GM21381 (cell line): ENCODE results near the gene PTGR3.

Source experiments
- ATAC-seq: cut with Tn5 transposase; IDR thresholded peaks from one replicate; pipeline ENCODE4 v1.9.1; 2021; ENCODE audit warnings: mild to moderate bottlenecking, moderate library complexity; ENCODE audit not compliant: unreplicated experiment

Gene PTGR3

GRCh38 chr18:75216212-75216910 is 7.4 kb upstream of the PTGR3 start:
- ATAC-seq = no peak

GRCh38 chr18:75215663-75216062 is 6.7 kb upstream of the PTGR3 start:
- ATAC-seq = no peak

- no peak for ATAC-seq
Observed at GRCh38 chr18:75214766-75215510, 6.0 kb upstream of the PTGR3 start.

GRCh38 chr18:75214332-75214690 is 5.4 kb upstream of the PTGR3 start:
- ATAC-seq = no peak

GRCh38 chr18:75213611-75214331 is 4.8 kb upstream of the PTGR3 start:
- ATAC-seq = no peak

- ATAC-seq = no peak
Observed at GRCh38 chr18:75212751-75213090, 3.8 kb upstream of the PTGR3 start.

- no peak for ATAC-seq
Observed at GRCh38 chr18:75211953-75212750, 3.2 kb upstream of the PTGR3 start.

- ATAC-seq = no peak
Observed at GRCh38 chr18:75211626-75211952, 2.6 kb upstream of the PTGR3 start.

- ATAC-seq = no peak
Observed at GRCh38 chr18:75211002-75211621, 2.2 kb upstream of the PTGR3 start.

- peak; percentile 24 for ATAC-seq
Observed at GRCh38 chr18:75210274-75211001, 1.5 kb upstream of the PTGR3 start, which contains the start of gene TSHZ1. Gene TSHZ1, plus strand, starts transcription at chr18:75210797. Its CDS starts 1,080 bp downstream, at chr18:75211877.

GRCh38 chr18:75209951-75210258 is 966 bp upstream of the PTGR3 start:
- no peak for ATAC-seq

- no peak for ATAC-seq
Observed at GRCh38 chr18:75208836-75209128, 157 bp downstream of the PTGR3 start.

GRCh38 chr18:75208155-75208835 is 644 bp downstream of the PTGR3 start:
- peak; percentile 14 for ATAC-seq

- ATAC-seq = no peak
Observed at GRCh38 chr18:75207310-75208154, 1.4 kb downstream of the PTGR3 start.

- ATAC-seq = no peak
Observed at GRCh38 chr18:75206452-75207309, 2.3 kb downstream of the PTGR3 start.

- no peak for ATAC-seq
Observed at GRCh38 chr18:75205514-75206132, 3.3 kb downstream of the PTGR3 start.

GRCh38 chr18:75204732-75205513 is 4.0 kb downstream of the PTGR3 start:
- ATAC-seq = no peak
